PC-3 (cell line): ENCODE measurements around the gene SP140. TPM values are rescaled to one million over a fixed set of nuclear protein-coding genes. Genes with fewer than 3 reads are reported as not detected.

Experiments used
- ATAC-seq: fragments of 200-7000 bp; cut with Tn5 transposase; 2 replicates; pipeline ENCODE4 v1.9.1; 2020; ENCODE audit warnings: mild to moderate bottlenecking, moderate library complexity
- Bru-seq: library from RNA; stranded (reverse); fragments of 400-500 nt; gene quantifications from one replicate; lab custom pipeline; 2021; lab: Mats Ljungman, UMichigan
- BruChase-seq, 2 experiments: library from RNA; stranded (reverse); fragments of 400-500 nt; gene quantifications; one replicate each; lab custom pipeline; 2021; lab: Mats Ljungman, UMichigan
- BruUV-seq: library from RNA; stranded (reverse); fragments of 400-500 nt; replicated peaks from 2 replicates; lab custom pipeline; 2021; lab: Mats Ljungman, UMichigan
- CTCF ChIA-PET: fragments of 300-600 bp; sonication (Branson Sonifier 250); formaldehyde crosslinking; loops from one replicate; lab custom pipeline; 2022; ENCODE audit warnings: antibody characterized with exemption; lab: Charles Lee
- POLR2A ChIA-PET: fragments of 300-600 bp; sonication (Branson Sonifier 250); formaldehyde crosslinking; loops from one replicate; lab custom pipeline; 2022; ENCODE audit warnings: antibody characterized with exemption; ENCODE audit not compliant: unreplicated experiment; lab: Charles Lee
- DNase-seq: peaks from one replicate; pipeline ENCODE4 v3.0.0-alpha.2; 2015
- H2AFZ ChIP-seq: fragments of 300-600 bp; sonication (generic); 2 replicates; pipeline ENCODE4 v1.6.0; 2016; ENCODE audit warnings: antibody characterized with exemption, low read length
- H3F3A ChIP-seq: fragments of 300-600 bp; sonication (generic); one replicate; pipeline ENCODE4 v1.6.0; 2017; ENCODE audit warnings: antibody characterized with exemption, low read length, control low read depth, mild to moderate bottlenecking; ENCODE audit not compliant: unreplicated experiment
- H3K27ac ChIP-seq: fragments of 300-600 bp; sonication (generic); 2 replicates; pipeline ENCODE4 v1.5.1; 2016; ENCODE audit warnings: mild to moderate bottlenecking, low read length
- H3K27me3 ChIP-seq: fragments of 300-600 bp; sonication (generic); 2 replicates; pipeline ENCODE4 v1.6.1; 2016; ENCODE audit warnings: low read length, mixed read lengths
- H3K36me3 ChIP-seq: fragments of 300-600 bp; sonication (generic); 2 replicates; pipeline ENCODE4 v1.6.1; 2016; ENCODE audit warnings: low read depth, mixed run types, low read length, mixed read lengths
- H3K4me1 ChIP-seq: fragments of 300-600 bp; sonication (generic); 2 replicates; pipeline ENCODE4 v1.5.1; 2016; ENCODE audit warnings: low read length; ENCODE audit not compliant: insufficient read depth
- H3K4me2 ChIP-seq: fragments of 300-600 bp; sonication (generic); 2 replicates; pipeline ENCODE4 v1.6.0; 2016; ENCODE audit warnings: low read length
- H3K4me3 ChIP-seq: fragments of 300-600 bp; sonication (generic); 2 replicates; pipeline ENCODE4 v1.5.1; 2016; ENCODE audit warnings: mild to moderate bottlenecking, low read length, mixed read lengths
- H3K79me2 ChIP-seq: fragments of 300-600 bp; sonication (generic); 2 replicates; pipeline ENCODE4 v1.6.1; 2017; ENCODE audit warnings: low read length, mixed read lengths
- H3K9ac ChIP-seq: fragments of 300-600 bp; sonication (generic); 2 replicates; pipeline ENCODE4 v1.6.0; 2016; ENCODE audit warnings: mild to moderate bottlenecking, low read length
- H3K9me2 ChIP-seq: fragments of 300-600 bp; sonication (generic); replicated peaks from 2 replicates; pipeline ENCODE4 v1.6.1; 2016; ENCODE audit warnings: mixed run types, low read length, mixed read lengths
- H3K9me3 ChIP-seq: fragments of 300-600 bp; sonication (generic); 2 replicates; pipeline ENCODE4 v1.6.1; 2016; ENCODE audit warnings: low read length, mixed read lengths
- H4K20me1 ChIP-seq: fragments of 300-600 bp; sonication (generic); 2 replicates; pipeline ENCODE4 v1.6.1; 2016; ENCODE audit warnings: low read length, mixed read lengths
- EZH2 ChIP-seq: fragments of 300-600 bp; sonication (generic); IDR thresholded peaks from one replicate; pipeline ENCODE4 v1.6.1; 2017; ENCODE audit warnings: antibody characterized with exemption, mild to moderate bottlenecking, low read length; ENCODE audit not compliant: unreplicated experiment
- EZH2phosphoT487 ChIP-seq: fragments of 300-600 bp; sonication (generic); IDR thresholded peaks from 2 replicates; pipeline ENCODE4 v1.6.1; 2018; ENCODE audit warnings: mild to moderate bottlenecking, antibody characterized with exemption, low read length, borderline replicate concordance
- intact Hi-C: fragments of 100-400 bp; cut with micrococcal nuclease; formaldehyde crosslinking; loops from 2 replicates; pipeline ENCODE4 v1.9.0; 2023
- long read RNA-seq: library from polyadenylated mRNA; unstranded; transcript quantifications from one replicate; pipeline ENCODE4 v2.0.0, GENCODE V29; 2021; ENCODE audit not compliant: unreplicated experiment
- total RNA-seq: library from RNA; depleted of rRNA; stranded (reverse); fragments of >200 nt; gene quantifications from 2 replicates; pipeline ENCODE4 v1.2.3, GENCODE V29; 2014; rRNA removed
- TF ChIP-seq, protein P1 (sequence below): fragments of 300-600 bp; sonication (generic); conservative IDR thresholded peaks from 2 replicates; pipeline ENCODE4 v1.5.1; 2017; ENCODE audit warnings: antibody characterized with exemption, low read depth, mild to moderate bottlenecking, low read length

Gene SP140
- total RNA-seq (1.7 TPM in 1 of 2 replicates, not detected in the other), Bru-seq, nascent RNA (percentile 12 among the genes with signal in this experiment), BruChase-seq, experiment 1, labeled RNA remaining after a 6-hour chase (percentile 12 among the genes with signal in this experiment), BruChase-seq, experiment 2, labeled RNA remaining after a 2-hour chase (percentile 12 among the genes with signal in this experiment)
- long read RNA-seq, partial matches to known transcripts: 0 of 5 reads
- long read RNA-seq, other reads (novel, unspliced or antisense): 5 of 5 reads

DNA sequence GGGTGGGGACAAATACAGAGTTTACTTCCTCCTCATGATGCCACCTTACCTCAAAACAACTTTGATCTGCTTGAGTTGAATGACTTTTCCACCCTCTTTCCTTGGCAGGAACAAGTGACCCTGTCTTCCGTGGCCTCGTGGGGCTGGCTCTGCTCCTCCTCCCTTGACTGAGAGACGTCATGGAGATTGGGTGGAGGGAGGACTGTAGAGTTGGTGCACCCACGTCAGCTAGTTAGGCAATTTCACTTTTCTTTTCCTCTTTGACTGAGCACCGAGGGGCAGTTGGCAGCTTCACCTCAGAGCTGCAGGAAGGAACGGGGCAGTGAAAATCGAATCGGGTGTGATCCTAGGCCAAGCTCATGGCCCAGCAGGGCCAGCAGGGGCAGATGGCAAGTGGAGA is at the start of gene SP140:
Gene SP140 (plus strand): TSS at position 251 of the 400 bp plus-strand sequence. CDS start 109 bp downstream, at position 360.
- ChIA-PET POLR2A (no interaction called here), CTCF (no interaction called here)
- Histone ChIP-seq H3K27me3 (no peaks in the 10 kb centered on the region), H4K20me1 (no peaks in the 10 kb centered on the region), H3K4me1 (peaks cover 9% of the 10 kb centered on the region; the same call in 1 of the 2 replicates), H3F3A (no peaks in the 10 kb centered on the region), H3K79me2 (no peaks in the 10 kb centered on the region), H3K36me3 (no peaks in the 10 kb centered on the region; the same call in 1 of the 2 replicates), H3K4me3 (no peak within 1 kb of the TSS), H3K9me3 (peaks cover 4% of the 10 kb centered on the region; the same call in 1 of the 2 replicates), H3K27ac (no peak within 1 kb of the TSS), H3K4me2 (no peak within 1 kb of the TSS), H3K9me2 (no peaks in the 10 kb centered on the region), H3K9ac (no peak within 1 kb of the TSS), H2AFZ (no peak within 1 kb of the TSS)
- DNase-seq (no peak), ATAC-seq (no peak)
- no TSS peak for BruUV-seq
- TF ChIP-seq, protein P1, sequence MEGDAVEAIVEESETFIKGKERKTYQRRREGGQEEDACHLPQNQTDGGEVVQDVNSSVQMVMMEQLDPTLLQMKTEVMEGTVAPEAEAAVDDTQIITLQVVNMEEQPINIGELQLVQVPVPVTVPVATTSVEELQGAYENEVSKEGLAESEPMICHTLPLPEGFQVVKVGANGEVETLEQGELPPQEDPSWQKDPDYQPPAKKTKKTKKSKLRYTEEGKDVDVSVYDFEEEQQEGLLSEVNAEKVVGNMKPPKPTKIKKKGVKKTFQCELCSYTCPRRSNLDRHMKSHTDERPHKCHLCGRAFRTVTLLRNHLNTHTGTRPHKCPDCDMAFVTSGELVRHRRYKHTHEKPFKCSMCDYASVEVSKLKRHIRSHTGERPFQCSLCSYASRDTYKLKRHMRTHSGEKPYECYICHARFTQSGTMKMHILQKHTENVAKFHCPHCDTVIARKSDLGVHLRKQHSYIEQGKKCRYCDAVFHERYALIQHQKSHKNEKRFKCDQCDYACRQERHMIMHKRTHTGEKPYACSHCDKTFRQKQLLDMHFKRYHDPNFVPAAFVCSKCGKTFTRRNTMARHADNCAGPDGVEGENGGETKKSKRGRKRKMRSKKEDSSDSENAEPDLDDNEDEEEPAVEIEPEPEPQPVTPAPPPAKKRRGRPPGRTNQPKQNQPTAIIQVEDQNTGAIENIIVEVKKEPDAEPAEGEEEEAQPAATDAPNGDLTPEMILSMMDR: no peak
- no peak for TF ChIP-seq EZH2phosphoT487
- TF ChIP-seq EZH2: no peak
- intact Hi-C loops: loop anchor here (10.0 kb wide), 1 partner anchor 569 kb away; no protein-coding TSS in a partner anchor

DNA sequence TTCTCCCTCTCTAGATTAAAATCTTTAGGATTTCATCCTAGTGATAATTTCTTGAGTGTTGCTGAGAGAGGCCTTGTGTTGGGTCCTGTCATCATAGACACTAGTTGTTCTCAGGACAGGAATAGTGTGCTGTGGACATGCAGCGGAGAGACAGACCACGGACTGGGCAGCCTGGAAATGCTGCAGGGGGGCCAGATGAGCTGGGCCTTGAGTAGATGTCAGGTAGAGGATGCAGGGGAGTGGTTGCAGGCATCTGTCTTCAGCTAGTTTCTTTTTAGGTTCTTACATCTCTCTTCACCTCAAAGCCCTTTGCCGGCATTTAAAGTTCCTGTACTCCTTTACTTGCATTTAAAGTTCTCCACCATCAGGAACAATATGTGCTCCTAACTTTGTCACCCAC is 48.5 kb upstream of the SP140 start:
- Histone ChIP-seq H3K9me3 (no peaks in the 10 kb centered on the region), H3K27me3 (no peaks in the 10 kb centered on the region), H3K9me2 (no peaks in the 10 kb centered on the region), H3K9ac (no peak overlapping the region), H3K79me2 (no peaks in the 10 kb centered on the region), H3K4me1 (no peaks in the 10 kb centered on the region), H3K4me2 (no peak overlapping the region), H4K20me1 (no peaks in the 10 kb centered on the region), H2AFZ (no peak overlapping the region), H3K4me3 (no peak overlapping the region), H3K36me3 (no peaks in the 10 kb centered on the region), H3F3A (no peaks in the 10 kb centered on the region), H3K27ac (no peak overlapping the region)
- ChIA-PET CTCF (no interaction called here), POLR2A (no interaction called here)
- intact Hi-C loops: no loop called here
- TF ChIP-seq EZH2 (no peak), EZH2phosphoT487 (no peak)
- TF ChIP-seq, protein P1: no peak
- BruUV-seq: no TSS peak
- no peak for ATAC-seq
- DNase-seq: no peak
